NCI-H1417 treated with DMSO at 0.1 percent for 48 hours (cell line): ENCODE results near the gene SMIM30.
"Not testable (repeated sequence)": the region's sequence is repeated elsewhere in the genome, so short reads cannot be mapped to it uniquely, and the experiment has no call there.

Source experiments
- DNase-seq: peaks from one replicate; lab custom pipeline; 2025; lab: John Stamatoyannopoulos, UW

Gene SMIM30, protein sequence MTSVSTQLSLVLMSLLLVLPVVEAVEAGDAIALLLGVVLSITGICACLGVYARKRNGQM

GRCh38 chr7:113118074-113118959 is at the start of gene SMIM30:
Gene SMIM30 (minus strand): TSS chr7:113118554. CDS start chr7:113117578, 976 bp downstream.
- peak; percentile 75 for DNase-seq

- DNase-seq: not testable (repeated sequence)
Observed at GRCh38 chr7:113166176-113166575, 47.8 kb upstream of the SMIM30 start.

DNA sequence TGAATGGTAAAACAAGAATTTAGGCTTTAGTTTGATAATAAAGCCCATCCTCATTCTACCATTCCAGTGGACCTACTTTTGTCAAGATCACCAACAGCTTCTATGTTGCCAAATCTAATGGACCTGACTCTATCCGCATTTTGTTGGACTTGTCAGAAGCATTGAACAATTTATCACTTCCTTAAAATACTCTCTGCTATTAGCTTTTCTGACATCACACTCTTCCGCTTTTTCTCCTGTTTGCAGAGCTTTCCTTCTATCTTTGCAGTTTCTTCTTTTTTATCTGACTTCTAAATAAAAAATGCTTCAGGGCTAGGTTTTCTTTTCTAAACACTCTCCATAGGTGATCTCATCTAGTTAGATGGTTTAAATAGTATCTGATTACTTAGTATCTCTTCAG is 42.7 kb upstream of the SMIM30 start:
- no peak for DNase-seq

DNA sequence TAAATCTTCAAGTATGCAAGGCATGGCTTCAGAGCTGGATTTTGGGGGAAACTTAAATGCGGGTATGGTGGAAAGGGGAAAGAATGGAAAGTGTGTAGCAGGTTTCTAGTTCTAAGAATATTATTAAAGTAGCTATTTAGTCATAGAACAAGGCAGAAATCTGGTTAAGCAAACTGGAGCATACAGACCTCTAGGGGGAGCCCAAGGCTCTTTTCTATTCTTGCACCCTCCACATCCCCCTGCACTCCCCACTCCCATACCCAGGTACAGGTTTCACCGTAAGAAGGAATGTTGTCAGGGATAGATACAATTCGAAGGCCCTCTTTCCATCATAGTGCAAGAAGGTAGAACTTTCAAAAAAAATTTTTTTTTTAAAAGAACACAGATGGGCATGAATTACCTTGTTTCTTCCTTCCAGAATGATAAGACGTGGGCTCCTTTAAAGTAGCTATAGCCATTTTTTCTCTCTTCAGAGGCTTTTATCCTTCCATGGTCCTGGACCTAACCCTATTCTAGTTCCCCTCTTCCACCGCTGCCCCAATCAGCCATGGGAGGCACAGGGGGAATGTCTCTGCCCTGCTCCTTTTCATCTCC is 41.5 kb upstream of the SMIM30 start:
- peak; percentile 46 for DNase-seq

GRCh38 chr7:113158756-113159155 is 40.4 kb upstream of the SMIM30 start:
- no peak for DNase-seq

GRCh38 chr7:113154117-113154516 is 35.8 kb upstream of the SMIM30 start:
- no peak for DNase-seq

- DNase-seq: no peak
Observed at GRCh38 chr7:113144817-113145216, 26.5 kb upstream of the SMIM30 start.

- DNase-seq: no peak
Observed at GRCh38 chr7:113143486-113144257, 25.3 kb upstream of the SMIM30 start.

- DNase-seq: no peak
Observed at GRCh38 chr7:113142385-113143119, 24.2 kb upstream of the SMIM30 start.

GRCh38 chr7:113141803-113142202 is 23.4 kb upstream of the SMIM30 start:
- DNase-seq: no peak

- no peak for DNase-seq
Observed at GRCh38 chr7:113140956-113141355, 22.6 kb upstream of the SMIM30 start.

DNA sequence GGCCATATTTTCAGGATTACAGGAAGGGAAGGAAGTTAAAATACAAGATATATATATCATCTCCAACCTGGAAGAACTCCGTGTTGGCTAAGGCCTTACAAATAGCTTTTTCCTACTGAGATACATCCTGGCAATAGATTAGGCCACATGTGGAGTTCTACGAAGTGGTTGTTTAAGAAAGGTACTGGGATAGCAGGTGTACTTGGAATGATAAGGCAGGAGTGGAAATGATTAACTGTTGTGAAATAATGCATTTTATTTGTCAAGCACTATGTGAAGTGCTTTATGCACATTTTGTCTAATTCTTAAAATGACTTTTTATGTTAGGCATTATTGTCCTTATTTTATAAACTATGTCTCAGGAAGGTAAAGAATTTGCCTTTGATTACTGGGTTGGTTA is 18.9 kb upstream of the SMIM30 start:
- no peak for DNase-seq

- DNase-seq: no peak
Observed at GRCh38 chr7:113134025-113134424, 15.7 kb upstream of the SMIM30 start.

GRCh38 chr7:113131367-113131766 is 13.0 kb upstream of the SMIM30 start:
- no peak for DNase-seq

GRCh38 chr7:113128031-113128430 is 9.7 kb upstream of the SMIM30 start:
- DNase-seq: no peak

DNA sequence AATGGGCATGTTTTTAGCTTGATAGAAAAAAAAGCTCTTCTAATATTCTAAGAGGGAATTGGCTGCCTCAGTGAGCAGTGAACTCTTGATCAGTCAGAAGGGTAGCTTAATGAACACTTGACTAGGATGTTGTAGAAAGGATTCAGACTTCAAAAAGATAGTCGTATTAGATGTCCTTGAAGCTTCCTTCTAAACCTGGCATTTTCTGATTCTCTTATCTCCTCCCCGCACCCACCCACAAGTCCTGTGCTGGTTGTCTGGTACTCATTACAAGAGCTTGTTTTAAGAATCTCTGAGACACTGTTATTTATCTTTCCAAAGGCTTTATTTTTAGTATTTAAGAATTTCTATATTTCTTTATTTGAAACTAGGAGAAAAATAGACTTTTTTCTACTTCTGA is 7.4 kb upstream of the SMIM30 start:
- DNase-seq: no peak

GRCh38 chr7:113122744-113123143 is 4.4 kb upstream of the SMIM30 start:
- no peak for DNase-seq

DNA sequence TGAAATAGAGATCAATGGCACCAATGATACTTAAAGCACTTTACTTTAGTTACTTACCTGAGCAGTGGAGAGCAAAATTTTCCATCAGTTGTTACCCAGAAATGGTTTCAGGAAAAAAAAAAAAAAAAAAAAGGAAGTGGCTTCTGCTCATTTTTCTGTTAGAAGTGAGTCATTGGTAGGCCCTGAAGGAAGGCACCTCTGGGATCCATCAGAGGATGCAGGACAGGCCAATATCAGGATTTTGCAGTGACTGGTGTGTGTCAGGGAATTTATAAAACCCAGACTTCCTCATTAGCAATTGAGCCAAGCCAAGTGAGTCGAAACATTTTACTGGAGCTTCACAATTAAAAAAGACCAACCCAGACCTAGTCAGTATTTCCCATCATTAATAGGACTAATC is 2.3 kb upstream of the SMIM30 start:
- DNase-seq: no peak

DNA sequence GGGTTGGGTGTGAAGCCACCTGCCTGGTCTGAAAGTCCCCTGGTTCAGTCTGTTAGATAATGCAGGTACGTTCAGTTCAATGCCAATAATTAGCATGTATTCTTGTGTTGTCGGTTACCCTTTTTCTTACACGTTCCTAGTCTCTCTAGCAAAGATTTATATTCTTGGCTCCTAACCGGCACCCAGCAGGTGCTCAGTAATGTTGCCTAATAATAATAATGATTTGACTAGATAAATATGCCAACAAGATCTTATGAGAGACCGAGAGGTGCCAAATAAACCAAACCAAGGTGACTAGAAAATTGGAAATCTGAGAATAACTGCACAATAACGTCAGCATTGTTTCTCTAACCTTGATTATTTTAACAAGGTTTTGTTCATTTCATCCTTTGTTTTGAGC is 1.1 kb upstream of the SMIM30 start:
- DNase-seq: peak; percentile 48

DNA sequence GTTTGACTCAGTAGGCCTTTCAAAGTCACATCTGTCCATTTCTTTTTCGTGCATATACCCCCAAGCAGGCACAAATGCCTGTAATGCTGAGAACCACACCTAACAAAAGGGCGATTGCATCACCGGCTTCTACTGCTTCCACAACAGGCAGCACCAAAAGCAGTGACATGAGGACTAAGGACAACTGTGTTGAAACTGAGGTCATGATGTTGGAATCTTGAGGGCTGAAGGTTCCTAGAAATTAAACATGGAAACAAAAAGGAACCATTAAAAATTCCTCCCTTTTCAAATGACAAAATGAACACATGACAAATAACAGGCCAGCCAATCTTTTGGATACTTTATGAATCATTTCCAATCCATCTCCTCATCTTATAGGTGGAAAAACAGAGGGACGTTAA is 980 bp downstream of the SMIM30 start:
- DNase-seq: not testable (repeated sequence)

DNA sequence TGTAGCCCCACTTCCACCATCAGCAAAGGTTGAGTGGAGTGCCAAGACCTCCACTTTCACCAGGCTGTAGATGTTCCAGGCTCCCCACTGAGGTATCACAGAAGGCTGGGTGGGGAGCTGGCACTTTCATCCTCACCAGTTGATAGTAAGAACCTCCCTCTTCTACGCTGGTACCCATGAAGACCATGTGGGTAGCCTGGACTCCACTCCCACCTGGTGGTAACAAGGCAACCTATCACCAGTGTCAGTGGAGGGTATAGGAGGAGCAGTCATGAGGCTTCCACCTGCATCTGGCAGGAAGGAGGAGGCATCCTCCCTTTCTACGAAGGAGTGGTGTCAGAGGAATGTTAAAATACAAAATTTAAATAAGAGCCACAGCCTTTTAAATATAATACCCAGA is 4.4 kb downstream of the SMIM30 start:
- no peak for DNase-seq

- no peak for DNase-seq
Observed at GRCh38 chr7:113109718-113110117, 8.6 kb downstream of the SMIM30 start.
